22Rv1 (cell line): ENCODE measurements around the gene FOXP1.

Source experiments
- H3K27ac ChIP-seq: fragments of 450-650 bp; 2 replicates; pipeline ENCODE4 v1.5.1; 2017
- CTCF ChIP-seq: fragments of 450-650 bp; IDR thresholded peaks from 2 replicates; pipeline ENCODE4 v1.5.1; 2017; ENCODE audit warnings: mild to moderate bottlenecking
- ZFX ChIP-seq: fragments of 450-650 bp; IDR thresholded peaks from 2 replicates; pipeline ENCODE4 v1.6.1; 2017; ENCODE audit warnings: antibody characterized with exemption, borderline replicate concordance

FOXP1 gene

GRCh38 chr3:71601811-71602210 lies 18.3 kb upstream of the FOXP1 start:
- H3K27ac ChIP-seq: no peak overlapping the region
- TF ChIP-seq ZFX: no peak
- no peak for TF ChIP-seq CTCF

GRCh38 chr3:71600646-71601288 lies 17.2 kb upstream of the FOXP1 start:
- TF ChIP-seq ZFX (no peak), CTCF (no peak)
- no peak overlapping the region for H3K27ac ChIP-seq

GRCh38 chr3:71599416-71599815 lies 15.9 kb upstream of the FOXP1 start:
- TF ChIP-seq CTCF: no peak
- no peak for TF ChIP-seq ZFX
- no peak overlapping the region for H3K27ac ChIP-seq

GRCh38 chr3:71598292-71598691 lies 14.8 kb upstream of the FOXP1 start:
- no peak overlapping the region for H3K27ac ChIP-seq
- no peak for TF ChIP-seq ZFX
- no peak for TF ChIP-seq CTCF

GRCh38 chr3:71597286-71597685 lies 13.8 kb upstream of the FOXP1 start:
- H3K27ac ChIP-seq: no peak overlapping the region

GRCh38 chr3:71593106-71593505 lies 9.6 kb upstream of the FOXP1 start:
- TF ChIP-seq ZFX (no peak), CTCF (no peak)
- no peak overlapping the region for H3K27ac ChIP-seq

More at GRCh38 chr3:71597286-71597685, 13.8 kb upstream of the FOXP1 start:
- no peak for TF ChIP-seq CTCF
- TF ChIP-seq ZFX: no peak

GRCh38 chr3:71591101-71591500 lies 7.6 kb upstream of the FOXP1 start:
- no peak overlapping the region for H3K27ac ChIP-seq
- TF ChIP-seq CTCF: no peak
- no peak for TF ChIP-seq ZFX
